Measurements from ENCODE around the gene KIR3DL3.
"Not testable (repeated sequence)": the region's sequence is repeated elsewhere in the genome, so short reads cannot be mapped to it uniquely, and the experiment has no call there.

GRCh38 chr19:54772666-54773065 lies 48.4 kb downstream of the KIR3DL3 start:
- TF ChIP-seq EP300, CTCF (IDR thresholded peaks at IDR 0.05): not testable (repeated sequence)
